Fibroblast of peridontal ligament (primary cell): ENCODE results near the gene PTGES.
A peak's percentile ranks its signal among the peaks of the same experiment; 100 is the strongest.

Experiments
- DNase-seq: peaks from one replicate; pipeline ENCODE4 v3.0.0-alpha.2; 2010; ENCODE audit errors: extremely low read depth

Gene PTGES

GRCh38 chr9:129719135-129719534 lies 33.7 kb downstream of the PTGES start:
- no peak for DNase-seq

- no peak for DNase-seq
Observed at GRCh38 chr9:129718647-129719046, 34.2 kb downstream of the PTGES start.

- no peak for DNase-seq
Observed at GRCh38 chr9:129717991-129718390, 34.9 kb downstream of the PTGES start.

DNA sequence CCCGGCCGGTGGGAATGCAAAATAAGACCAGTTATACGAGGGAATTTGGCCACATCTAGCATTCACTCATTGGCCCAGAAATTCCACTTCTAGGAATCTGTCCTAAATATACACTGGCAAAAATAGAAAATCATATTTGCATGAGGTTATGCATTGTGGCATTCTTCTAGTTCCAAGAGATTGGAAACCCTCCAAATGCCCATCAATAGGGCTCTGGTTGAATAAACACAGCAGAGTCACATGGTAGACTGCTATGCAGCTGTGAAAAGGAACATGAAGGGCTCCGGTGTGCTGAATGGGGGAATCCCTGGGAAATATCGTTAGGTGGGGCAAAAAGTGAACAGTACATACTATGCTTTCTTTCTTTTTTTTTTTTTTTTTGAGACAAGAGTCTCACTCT lies 36.8 kb downstream of the PTGES start:
- peak; percentile 91 for DNase-seq

DNA sequence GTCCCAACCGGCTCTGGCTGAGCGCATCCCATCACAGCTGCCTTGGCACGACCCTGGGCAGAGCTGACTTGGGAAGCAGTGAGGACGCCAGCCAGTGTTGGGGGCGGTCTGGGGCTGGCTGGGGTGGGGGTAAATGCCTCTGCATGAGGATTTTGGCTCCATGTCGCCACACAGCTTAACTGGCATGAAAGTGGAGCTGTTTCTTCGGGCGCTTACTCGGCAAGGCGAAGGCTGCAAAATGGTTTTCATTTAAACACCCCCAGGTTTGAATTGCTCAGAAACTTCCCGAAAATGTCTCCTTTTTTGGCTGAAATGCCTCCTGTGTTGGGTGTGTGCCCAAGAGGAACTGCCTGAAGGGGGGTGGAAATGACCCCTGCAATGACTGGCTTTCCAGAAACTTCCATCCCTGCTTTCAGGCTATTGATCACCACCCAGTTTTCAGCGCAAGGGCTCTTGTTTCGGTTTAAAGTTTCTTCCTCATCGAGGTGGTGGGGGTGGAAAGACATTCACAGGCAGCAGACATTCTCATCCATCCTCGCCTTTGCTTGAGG lies 38.3 kb downstream of the PTGES start:
- DNase-seq = peak; percentile 33

GRCh38 chr9:129713402-129713679 lies 39.5 kb downstream of the PTGES start:
- no peak for DNase-seq

GRCh38 chr9:129712634-129713401 lies 40.0 kb downstream of the PTGES start:
- DNase-seq = peak; percentile 95

DNA sequence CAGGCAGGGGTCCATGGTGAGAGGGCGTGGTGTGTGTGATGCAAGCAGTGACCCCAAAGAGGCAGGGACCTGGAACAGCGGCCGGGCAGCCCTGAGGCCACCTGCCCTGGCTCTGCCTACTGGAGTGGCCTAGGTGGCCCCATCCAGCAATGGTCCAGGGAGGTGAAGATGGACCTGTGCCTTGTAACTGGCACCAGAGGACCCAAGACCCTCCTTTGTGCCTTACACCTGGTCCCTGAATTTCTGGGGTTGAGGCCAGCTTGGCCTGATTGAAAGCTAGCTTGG lies 42.7 kb downstream of the PTGES start:
- no peak for DNase-seq

GRCh38 chr9:129709438-129710168 lies 43.2 kb downstream of the PTGES start:
- no peak for DNase-seq

DNA sequence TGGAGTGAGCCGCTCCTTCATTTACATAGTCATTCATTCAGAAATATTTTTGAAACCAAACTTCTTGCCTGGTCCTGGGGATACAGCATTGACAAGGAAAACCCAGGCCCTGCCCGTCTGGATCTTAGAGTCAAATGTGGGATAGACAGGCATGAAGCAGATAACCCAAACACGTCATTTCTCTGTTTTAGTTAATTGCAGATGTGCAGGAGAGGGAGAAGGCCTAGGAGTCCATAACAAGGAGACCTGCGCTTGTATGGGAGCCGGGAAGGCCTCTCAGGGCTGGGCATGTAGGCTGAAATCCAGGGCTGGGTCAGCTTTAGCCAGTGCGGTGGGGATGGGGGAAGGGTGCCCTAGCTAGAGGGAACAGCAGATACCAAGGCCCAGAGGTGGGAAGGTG lies 44.0 kb downstream of the PTGES start:
- DNase-seq = peak; percentile 61

GRCh38 chr9:129704807-129705206 lies 48.0 kb downstream of the PTGES start:
- DNase-seq = no peak

- peak; percentile 90 for DNase-seq
Observed at GRCh38 chr9:129703667-129704355, 49.0 kb downstream of the PTGES start.

GRCh38 chr9:129702589-129703520 lies 50.0 kb downstream of the PTGES start:
- DNase-seq = peak; percentile 96

DNA sequence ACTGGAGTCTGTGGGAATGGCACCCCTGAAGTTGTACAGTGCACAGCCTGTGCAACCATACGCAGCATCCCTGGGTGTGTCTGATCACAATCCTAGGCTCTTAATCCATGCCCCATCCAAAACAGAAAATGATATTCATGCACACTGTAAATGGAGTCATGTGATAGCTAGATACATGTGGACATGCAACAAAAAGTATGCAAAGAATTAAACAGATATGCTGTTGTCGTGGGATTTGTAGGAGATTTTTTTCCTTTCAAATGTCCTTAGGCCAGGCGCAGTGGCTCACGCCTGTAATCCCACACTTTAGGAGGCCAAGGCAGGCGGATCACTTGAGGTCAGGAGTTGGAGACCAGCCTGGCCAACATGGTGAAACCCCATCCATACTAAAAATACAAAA lies 51.3 kb downstream of the PTGES start:
- DNase-seq = peak; percentile 56

DNA sequence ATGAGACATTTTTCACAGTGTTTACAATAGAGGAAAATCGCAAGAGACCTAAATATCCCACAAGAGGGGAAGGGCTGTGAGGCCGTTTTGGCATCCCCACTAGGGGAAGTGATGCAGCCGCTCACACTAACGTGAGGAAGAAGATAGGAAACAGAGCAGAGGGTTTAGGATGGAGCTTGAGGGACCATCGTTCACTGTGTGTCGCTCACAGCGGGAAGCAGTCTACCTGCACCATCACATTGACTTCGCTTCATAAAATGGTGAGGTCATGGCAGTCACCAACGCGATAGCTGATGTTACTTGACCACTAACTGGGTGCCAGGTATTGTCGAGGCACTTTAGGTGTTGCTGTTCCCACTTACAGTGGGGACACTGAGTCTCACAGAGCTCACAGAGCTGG lies 51.8 kb downstream of the PTGES start:
- DNase-seq = no peak

DNA sequence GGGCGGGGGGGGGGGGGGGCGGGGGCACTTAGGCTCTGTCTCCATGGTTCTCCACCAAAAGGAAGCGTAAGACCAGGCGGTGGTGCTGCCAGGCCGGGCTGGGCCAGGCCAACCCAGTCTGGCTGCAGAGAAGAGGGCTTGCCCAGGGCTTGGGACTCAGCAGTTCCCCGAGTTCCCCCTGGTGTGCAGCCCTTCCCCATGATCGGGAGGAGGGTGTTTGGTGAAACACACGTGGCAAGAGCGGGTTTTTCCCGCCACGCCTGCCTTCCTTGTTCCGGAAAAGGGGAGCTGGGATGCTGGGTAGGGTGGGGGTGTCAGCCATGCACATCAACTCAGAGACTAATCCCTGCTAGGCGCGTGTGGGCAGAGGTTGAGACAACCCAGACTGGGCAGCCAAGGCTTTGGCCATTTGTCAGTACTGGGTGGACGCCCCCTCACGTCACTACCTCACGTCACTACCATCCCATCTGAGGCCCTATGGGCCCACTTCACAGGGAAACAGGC lies 54.5 kb downstream of the PTGES start:
- peak; percentile 28 for DNase-seq

GRCh38 chr9:129697656-129698253 lies 55.1 kb downstream of the PTGES start:
- peak; percentile 85 for DNase-seq

DNA sequence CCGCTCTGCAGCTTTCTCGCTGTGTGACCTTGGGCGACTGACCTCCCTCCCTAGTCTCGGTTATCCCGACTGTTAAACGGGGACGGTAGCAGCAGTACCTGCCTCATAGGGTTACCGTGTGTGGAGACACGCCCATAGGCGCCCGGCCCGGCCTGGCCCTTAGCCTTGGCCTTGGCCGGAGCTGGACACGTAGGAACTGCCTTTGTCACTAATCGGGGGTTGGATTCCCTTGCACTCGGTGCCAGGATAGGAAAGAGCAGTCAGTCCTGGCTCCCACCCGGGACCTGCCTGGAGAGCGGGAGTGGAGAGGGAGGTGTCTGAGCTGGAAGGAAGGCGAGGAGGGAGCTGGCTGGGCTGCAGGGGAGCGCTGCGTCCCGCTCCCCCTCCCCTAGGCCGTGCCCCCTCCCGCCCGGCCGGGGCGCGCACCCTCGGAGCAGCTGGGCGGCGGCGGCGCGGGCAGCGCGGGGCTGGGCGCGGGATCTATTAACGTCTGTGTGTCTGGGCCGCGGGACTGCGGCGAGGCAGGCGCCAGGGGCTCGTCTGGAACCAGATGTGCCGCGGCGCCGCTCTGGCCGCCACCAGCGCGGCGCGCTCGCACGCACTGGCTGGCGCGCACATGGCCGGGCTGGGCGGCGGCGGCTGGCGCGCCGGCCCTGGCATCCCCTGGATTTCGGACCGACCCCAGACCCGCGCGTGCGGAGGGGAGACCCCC lies 55.7 kb downstream of the PTGES start:
- peak; percentile 52 for DNase-seq

GRCh38 chr9:129695870-129696269 lies 57.0 kb downstream of the PTGES start:
- no peak for DNase-seq

GRCh38 chr9:129694243-129694646 lies 58.6 kb downstream of the PTGES start:
- DNase-seq = peak; percentile 71
